ENCODE results near the gene ANKRD27. TPM values are rescaled to one million over a fixed set of nuclear protein-coding genes. Genes with fewer than 3 reads are reported as not detected.

The ANKRD27 gene
- polyA plus RNA-seq, 3 donors, result 19.6 to 23.8 (median 23.2) TPM

DNA sequence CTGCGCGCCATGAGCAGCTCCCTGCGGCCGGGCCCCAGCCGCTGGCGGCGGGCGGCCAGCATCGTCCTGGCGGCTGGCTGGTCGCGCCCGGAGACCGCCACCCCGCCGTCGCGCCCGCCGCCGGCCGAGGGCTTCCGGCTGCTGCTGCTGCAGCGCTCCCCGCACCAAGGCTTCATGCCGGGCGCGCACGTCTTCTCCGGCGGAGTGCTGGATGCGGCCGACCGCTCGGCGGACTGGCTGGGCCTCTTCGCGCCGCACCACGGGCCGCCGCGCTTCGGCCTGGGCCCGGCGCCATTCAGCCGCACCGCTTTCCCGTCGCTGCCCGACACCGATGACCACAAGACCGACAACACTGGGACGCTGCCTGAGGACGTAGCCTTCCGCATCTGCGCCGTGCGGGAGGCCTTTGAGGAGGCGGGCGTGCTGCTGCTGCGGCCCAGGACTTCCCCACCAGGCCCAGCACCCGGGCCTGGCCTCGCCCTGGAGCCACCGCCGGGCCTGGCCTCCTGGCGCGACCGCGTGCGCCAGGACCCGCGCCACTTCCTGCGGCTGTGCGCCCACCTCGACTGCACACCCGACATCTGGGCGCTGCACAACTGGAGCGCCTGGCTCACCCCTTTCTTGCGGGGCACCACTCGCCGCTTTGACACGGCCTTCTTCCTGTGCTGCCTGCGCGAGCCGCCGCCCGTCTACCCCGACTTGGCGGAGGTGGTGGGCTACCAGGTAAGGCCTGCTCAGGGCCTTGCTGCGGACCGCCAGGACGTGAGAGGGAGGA is 17.2 kb upstream of the ANKRD27 start:
- DNase-seq, result no peak

DNA sequence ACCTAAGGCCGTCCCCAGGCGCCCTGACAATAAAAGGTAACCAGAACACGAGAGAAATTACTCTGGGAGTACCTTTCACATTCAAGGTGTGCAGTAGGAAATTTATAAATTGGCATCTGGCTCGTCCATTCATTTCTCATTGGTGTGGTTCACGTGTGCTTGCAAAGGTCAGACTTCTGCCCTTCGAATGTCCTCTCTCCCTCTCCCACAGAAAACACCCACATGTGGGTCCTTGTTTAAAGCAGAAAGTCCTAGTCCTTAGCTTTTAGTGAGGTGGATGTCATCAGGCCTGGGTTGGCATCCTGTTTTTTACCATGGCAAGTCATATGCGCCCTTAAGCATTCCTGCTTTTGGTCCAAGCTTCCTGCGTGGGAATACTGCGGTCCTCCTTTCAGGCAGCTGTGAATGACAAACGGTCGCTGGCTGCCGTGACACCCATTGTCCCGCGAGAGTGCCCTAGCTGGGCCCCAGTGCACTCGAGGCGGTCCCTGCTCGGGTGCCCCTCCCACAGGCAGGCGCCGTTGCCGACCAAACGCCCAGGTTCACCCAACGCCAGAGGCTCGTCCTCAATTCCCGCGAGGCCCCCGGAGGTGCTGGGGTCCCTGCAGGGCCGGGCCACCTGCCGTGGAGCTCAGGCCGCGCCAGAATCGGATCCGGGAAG is 16.4 kb upstream of the ANKRD27 start, which contains the start of gene NUDT19:
Gene NUDT19 (plus strand): TSS at position 531 of the 661 bp plus-strand sequence. CDS start 140 bp downstream, outside the sequence.
- DNase-seq, result peak; percentile 79

DNA sequence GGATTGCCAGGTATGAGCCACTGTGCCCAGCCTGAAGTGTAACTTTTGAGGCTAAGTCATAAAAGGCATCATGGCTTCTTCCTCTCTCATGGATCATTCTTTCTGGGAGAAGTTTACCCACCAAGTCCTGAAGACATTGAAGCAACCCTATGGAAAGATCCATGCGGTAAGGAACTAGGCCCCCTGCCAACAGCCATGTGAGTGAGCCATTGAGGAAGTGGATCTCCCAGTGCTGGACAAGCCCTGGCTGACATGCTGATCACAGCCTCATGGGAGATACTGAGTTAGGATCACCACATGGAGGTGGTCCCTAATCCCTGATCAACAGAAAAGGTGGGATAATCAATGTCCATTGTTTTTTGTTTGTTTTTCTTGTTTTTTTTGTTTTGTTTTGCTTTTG is 13.3 kb upstream of the ANKRD27 start:
- no peak for DNase-seq

DNA sequence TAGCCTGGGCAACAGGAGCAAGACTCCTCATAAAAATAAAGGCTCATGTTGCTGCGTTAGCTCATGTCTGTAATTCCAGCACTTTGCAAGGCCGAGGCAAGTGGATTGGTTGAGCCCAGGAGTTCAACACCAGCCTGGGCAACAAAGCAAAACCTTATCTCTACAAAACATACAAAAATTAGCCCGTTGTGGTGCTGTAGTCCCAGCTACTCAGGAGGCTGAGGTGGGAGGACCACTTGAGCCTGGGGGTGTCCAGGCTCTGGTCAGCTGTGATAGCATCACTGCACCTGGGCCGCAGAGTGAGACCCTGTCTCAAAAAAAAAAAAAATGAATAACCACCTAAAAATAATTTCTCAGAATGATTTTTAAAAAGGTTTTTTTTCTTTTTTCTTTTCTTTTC is 12.7 kb upstream of the ANKRD27 start:
- no peak for DNase-seq

DNA sequence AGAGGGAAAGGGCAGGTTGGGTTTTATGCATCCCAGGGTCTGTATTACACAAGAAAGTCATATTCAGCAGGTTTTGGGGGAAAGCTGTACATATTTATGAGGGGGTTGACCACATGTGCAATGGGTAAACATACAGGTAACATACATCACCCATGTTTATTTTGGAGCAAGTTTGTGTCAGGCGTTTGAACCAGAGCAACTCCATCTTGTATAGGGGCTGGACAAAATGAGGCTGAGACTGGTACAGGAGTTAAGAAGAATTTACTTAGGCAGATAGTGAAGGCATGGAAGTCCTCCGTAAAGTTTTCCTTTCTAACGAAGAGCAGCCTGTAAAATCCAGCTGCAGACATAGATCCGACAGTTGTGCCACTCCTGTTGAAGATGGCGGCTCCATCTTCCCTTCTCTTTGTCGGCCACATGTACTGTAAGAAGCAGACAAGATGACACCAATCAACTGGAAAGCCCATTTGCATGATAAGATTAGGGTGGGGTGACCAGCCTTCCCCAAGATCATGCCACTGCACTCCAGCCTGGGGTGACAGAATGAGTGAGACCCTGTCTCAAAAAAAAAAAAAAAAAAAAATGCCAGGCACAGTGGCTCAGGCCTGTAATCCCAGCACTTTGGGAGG is 12.0 kb upstream of the ANKRD27 start:
- no peak for DNase-seq

DNA sequence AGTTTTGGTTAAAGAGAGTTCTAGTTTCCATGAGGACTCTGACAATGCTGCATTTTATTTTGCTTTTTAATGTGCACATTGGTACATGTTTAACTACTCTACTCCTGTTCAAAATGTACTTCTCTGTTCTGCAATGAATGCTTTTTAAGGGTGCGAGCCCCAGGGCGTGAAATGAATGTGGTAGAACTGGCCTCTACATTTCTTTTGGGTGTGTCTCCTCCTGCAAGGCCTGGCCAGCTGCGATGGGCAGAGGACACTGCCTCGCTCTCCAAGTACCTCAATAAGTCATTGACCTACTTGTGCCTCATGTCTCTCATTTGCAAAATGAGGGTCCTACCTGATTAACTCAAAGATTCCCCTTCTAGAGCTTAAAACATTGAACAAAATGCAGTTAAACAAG is 7.3 kb upstream of the ANKRD27 start:
- no peak for DNase-seq

DNA sequence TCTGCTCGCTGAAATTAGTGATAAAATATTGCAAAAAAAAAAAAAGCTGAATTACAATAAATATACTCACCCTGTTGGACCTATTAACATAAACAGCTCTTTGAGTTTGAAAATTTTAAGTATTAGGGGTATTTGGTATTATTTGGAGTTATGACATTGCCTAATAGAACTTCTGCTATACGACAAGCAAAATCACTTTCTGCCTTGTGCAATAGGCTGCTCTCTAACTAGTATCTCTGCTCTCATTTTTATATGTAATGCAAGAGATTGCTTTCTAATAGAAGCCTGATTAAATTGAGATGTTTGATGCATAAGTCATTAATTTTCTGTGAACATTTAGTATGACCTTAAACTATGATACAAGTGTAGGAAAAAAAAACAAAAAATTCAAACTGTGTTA is 6.0 kb upstream of the ANKRD27 start:
- no peak for DNase-seq

DNA sequence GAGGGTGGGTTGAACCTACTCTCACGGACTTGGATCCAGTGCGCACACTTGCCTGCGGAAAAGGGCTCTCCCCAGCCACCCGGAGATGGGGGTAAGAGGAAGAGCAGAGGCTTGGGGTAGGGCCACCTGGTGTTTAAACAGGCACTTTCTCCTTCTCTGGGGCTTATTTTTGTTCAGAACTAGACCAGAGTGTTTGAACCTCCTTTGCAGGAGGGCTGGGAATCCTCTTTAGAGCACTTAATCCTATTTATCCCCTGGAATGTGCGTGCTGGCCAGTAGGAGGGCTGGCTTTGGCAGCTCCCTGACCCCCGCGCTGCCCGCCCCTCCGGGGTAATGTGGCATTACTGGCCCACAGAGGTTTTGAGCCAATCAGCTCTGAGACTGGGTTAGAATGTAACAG is 2.7 kb upstream of the ANKRD27 start:
- no peak for DNase-seq

DNA sequence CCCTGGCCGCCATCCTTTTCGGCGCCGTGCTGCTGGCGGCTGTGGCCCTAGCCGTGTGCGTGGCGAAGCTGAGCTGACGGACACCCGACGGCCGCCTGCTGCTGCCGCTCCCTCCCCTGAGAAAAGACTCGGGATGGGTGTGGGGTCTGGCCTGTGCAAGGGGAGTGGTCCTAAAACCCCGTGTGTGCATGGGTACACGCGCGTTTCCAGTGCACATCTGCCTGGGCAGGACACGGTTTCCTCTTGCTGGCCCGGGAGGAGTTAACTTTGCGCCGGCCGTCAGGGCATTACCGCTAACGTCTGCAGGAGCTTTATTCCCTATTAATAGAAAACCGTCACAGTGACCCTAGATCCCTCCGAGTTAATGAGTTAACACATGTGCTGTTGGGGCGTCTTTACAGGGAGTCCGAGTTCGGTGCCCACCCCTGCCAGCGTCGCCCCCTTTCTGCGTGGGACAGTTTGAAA is 1.9 kb upstream of the ANKRD27 start:
- DNase-seq, result no peak

DNA sequence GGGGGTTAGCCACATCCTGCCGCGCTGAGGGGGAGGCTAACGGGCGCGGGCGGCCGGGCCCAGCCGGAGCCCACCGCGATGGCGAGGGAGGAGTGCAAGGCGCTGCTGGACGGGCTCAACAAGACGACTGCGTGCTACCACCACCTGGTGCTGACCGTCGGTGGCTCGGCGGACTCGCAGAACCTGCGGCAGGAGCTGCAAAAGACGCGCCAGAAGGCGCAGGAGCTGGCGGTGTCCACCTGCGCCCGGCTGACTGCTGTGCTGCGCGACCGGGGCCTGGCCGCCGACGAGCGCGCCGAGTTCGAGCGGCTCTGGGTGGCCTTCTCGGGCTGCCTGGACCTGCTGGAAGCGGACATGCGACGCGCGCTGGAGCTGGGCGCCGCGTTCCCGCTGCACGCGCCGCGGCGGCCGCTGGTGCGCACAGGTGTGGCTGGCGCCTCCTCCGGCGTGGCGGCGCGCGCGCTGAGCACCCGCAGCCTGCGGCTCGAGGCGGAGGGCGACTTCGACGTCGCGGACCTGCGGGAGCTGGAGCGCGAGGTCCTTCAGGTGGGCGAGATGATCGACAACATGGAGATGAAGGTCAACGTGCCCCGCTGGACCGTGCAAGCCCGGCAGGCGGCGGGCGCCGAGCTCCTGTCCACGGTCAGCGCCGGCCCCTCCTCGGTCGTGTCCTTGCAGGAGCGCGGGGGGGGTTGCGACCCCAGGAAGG is 1.4 kb upstream of the ANKRD27 start:
- DNase-seq, result no peak

DNA sequence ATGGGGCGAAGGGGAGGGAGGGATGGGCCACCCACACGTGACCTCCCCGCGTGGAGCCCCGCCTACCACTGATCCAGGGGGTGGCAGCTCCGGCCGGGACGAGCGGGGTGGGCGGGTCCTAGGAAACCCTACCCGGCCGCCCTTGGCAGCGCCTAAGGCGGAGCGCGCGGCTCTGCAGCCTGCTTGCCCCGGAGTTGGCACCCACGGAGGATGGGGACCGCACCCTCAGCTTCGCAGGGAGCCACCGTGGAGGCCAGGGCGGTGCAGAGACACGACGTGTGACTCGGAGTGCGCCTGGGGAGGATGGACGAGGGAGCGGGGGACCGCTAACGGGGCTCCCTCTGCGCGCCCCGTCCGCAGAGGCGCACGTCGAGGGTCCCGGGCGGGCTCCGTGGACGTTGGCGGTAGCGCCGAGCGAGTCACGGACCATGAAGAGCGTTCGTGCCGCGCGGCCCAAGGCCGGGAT is 773 bp upstream of the ANKRD27 start, which contains the start of gene RGS9BP:
Gene RGS9BP (plus strand): TSS at position 129 of the 466 bp plus-strand sequence. CDS start 416 bp downstream, outside the sequence.
- no peak for DNase-seq

DNA sequence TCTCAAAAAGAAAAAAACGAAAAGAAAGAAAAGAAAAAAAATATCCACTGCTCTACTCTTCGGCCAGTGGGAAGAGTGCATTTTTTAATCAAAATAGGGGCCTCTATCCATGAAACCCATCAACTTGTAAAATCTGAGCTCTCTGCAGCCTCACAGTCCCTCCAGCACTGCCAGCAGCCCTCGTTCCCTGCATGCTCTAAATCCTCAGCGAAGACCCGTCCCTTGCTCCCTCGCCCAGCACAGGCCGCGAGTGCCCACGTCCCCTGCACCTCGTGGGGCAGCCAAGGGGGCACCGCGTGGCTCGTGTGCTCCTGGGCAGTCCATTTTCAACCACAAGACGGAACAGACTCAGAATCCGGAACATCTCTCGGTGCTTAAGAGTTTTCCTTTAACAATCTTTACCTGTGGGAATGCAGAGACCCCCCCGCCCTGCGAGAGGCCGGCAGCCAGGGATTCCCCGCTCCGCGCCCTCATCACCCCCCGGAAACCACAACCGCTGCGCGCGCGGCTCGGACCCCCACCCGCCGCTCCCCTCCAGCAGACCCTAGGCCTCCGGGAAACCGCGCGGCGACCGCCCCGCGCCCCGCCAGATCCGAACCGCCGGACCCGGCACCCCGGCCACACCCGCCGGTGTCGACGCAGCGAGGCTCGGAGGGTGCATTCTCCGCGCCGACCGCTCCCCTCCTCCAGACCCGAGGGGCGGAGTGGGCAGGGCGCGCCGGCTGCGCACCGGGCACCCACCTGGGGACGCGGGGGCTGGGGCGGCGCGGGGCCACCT is 638 bp downstream of the ANKRD27 start:
- DNase-seq, result no peak

DNA sequence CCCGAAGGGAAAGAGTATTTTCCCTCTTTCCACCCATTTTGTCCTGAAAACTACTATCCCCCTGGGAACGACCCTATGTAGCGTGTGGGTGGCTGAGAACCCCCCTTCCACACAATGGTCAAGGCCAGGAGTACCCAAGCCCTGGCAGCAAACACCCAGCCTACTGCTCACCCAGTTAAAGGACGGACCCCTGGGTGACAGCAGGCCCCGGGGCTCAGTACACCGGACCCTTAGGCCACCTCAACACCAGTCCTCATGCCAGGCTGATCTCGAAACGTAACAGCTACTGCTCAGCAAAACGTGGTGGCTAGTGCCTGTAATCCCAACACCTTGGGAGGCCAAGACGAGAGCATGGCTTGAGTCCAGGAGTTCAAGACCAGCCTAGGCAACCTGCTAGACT is 1.4 kb downstream of the ANKRD27 start:
- no peak for DNase-seq

DNA sequence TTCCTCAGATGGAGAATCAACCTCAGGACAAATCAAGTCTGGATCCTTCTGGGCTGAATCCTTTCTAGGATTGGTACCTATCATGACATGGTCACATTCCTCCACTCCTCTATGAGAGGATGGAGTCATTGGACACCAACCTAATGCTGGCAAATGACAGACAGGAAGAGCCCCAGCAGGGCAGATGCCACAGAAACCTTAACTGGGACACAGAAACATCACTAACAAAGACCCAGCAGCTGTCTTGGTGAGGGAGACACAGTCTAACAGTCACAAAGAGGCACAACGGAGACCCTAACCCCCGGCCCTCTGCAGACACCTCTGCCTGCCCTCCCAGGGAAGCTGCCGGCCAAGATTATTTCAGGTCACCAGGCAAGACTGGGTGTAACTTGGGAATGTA is 2.1 kb downstream of the ANKRD27 start:
- DNase-seq, result no peak

DNA sequence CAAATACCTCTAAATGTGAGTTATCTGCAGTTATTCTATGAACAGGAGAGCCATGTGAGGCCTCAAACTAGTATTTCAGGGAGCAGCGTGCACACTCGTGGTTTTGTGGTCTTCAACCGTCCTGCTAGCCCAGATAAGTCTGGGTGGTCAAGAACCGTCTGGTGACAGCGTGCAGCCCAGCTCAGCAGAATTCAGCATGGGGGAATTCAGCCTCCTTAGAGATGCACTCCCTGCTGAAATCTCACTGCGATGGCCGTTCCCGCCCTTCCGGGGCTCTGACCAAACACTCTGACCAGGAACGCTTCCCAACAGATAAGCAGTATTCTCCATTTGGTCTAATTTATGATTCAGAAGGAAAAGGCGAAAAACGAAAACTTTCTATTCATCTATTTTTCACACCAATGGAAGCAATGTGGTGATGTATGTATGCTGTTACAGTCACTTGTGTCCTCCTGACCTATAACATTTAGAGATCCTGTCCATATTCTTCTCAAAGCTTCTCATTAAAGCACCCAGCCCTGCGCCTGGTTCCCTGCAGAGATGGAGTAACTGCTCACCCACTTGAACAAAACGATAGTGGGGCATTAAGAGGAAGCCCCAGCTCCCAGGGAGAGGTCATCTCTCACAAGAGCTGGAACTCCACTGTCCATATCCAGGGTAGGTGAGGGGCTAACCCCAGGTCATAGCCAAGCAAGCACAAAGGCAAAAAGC is 2.9 kb downstream of the ANKRD27 start:
- DNase-seq, result no peak

DNA sequence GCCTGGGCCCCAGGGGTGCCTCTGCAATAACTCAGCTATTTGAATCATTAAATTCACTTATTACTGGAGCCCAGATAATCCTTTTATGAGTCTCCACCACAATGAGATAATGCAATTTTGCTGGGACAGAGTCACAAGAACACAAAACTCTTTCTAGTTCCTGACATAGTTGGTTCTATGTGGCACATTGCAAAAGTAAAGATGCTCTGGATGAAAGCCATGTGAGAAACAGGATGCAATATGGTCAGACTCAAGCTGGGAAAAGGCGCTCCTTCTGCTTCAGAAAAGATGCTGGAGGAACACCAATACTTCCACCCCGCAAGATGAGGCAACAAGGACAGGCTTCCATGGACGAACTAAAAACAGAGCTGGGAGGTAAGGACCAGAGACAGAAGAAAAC is 5.7 kb downstream of the ANKRD27 start:
- no peak for DNase-seq

DNA sequence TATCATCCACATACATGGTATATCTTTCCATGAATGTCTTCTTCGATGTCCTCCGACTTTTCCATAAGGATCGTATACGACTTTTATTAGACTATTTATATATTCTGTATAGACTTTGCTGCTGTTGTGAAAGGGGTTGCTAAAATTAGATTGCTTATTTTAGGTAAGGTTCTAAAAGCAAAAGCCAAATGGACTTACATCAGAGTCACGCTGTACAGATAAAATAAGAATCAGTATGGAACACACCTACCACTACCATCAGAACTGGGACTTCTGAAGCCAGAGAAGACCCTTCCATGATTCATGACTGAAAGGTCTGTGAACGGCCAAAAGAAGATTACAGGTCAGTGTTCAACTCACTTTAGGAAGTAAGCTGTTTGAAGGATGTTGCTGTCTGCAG is 8.9 kb downstream of the ANKRD27 start:
- no peak for DNase-seq

DNA sequence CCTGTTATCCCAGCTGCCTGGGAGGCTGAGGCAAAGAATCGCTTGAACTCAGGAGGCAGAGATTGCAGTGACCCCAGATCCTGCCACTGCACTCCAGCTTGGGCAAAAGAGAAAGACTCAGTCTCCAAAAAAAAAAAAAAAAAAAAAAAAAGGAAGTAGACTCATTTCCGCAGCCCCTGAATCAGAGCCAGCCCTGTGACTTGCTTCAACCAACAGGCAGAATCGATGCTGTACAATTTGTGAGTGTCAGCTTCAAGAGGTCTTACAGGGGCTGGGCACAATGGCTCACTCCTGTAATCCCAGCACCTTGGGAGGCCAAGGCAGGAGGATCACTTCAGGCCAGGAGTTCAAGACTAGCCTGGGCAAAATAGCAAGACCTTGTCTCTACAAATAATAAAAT is 12.8 kb downstream of the ANKRD27 start:
- no peak for DNase-seq

DNA sequence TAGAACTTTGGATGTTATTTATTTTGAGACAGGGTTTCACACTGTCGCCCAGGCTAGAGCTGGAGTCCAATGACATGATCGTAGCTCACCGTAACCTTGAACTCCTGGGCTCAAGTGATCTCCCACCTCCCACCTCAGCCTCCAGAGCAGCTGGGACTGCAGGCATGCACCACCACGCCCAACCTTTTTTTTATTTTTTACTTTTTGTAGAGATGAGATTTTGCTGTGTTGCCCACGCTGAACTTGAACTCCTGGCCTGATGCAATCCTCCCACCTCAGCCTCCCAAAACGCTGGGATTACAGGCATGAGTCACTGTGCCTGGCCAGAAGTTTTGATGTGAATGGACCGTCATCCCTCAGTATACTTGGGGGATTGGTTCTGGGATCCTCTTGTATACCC is 13.7 kb downstream of the ANKRD27 start:
- no peak for DNase-seq

DNA sequence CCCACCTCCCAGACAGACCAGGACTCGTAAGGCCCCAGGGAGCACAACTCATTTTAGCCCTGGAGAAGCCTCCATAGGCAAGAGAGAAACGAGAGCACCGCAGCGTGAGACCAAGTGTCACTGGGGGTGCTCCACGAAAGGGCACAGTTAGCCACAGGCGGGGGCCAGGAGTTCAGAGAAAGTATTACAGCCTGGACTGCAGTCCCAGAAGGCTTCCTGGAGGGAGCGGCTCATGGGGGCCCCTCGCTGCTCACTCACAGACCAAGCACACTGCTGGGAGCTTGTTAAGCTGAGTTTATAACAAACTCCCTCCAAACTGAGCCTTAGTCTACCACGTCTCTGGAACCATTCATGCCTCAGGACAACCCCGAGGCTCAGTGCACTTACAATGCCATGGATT is 16.5 kb downstream of the ANKRD27 start:
- no peak for DNase-seq

DNA sequence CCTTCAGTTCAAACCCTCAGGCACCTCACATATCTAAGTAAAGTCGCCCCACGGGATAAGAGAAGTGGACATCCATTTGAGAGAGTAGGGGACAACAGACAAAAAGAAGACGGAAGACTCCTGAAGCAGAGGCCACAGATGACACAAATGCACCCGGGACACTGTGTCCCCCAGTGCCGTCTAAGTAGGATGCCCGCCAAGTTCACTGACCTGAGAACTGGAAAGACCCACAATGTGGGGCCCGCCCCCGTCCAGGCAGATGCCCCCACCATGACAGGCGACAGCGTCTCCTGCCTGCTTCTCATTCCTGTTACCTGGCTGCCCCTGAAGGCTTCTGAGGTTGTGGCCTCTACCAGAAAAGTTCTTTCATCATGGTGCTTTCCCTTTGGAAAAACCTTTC is 16.9 kb downstream of the ANKRD27 start:
- DNase-seq, result no peak
